K562 (cell line): ENCODE data around the gene IGSF3. TPM values are rescaled to one million over a fixed set of nuclear protein-coding genes. Genes with fewer than 3 reads are reported as not detected.

ENCODE experiments used
- ARID3A ChIP-seq: IDR thresholded peaks from 2 replicates; pipeline ENCODE4 v1.6.1; 2012; ENCODE audit warnings: low read depth, low read length, improper control_type of control experiment, borderline replicate concordance
- CXXC5 ChIP-seq: fragments of 250-450 bp; sonication (Bioruptor Pico); IDR thresholded peaks from 2 replicates; pipeline ENCODE4 v1.8.0; 2022; ENCODE audit warnings: inconsistent platforms, mild to moderate bottlenecking, moderate library complexity
- ELK3 ChIP-seq: fragments of 450-650 bp; formaldehyde crosslinking; IDR thresholded peaks from 2 replicates; pipeline ENCODE4 v1.4.0; 2020; ENCODE audit warnings: mild to moderate bottlenecking
- JUNB ChIP-seq: fragments of 450-650 bp; formaldehyde crosslinking; conservative IDR thresholded peaks from 2 replicates; pipeline ENCODE4 v1.4.0; 2020; ENCODE audit warnings: mild to moderate bottlenecking
- MTA1 ChIP-seq: fragments of 450-650 bp; IDR thresholded peaks from 2 replicates; pipeline ENCODE4 v1.6.1; 2017; ENCODE audit warnings: borderline replicate concordance
- RBM14 ChIP-seq: fragments of 200-400 bp; formaldehyde crosslinking; IDR thresholded peaks from 2 replicates; pipeline ENCODE4 v1.6.1; 2018; ENCODE audit warnings: low read depth, mild to moderate bottlenecking, low read length, moderate library complexity, borderline replicate concordance; ENCODE audit not compliant: insufficient read depth
- RCOR1 ChIP-seq, 2 experiments: IDR thresholded peaks; 2 replicates each; pipeline ENCODE4 v1.6.1; 2012; ENCODE audit warnings: low read depth in 2 of 2, low read length in 2 of 2, borderline replicate concordance in 1 of 2, improper control_type of control experiment in 1 of 2
- STAT5B ChIP-seq: fragments of 250-450 bp; sonication (Bioruptor Pico); IDR thresholded peaks from 2 replicates; pipeline ENCODE4 v1.8.0; 2021; ENCODE audit warnings: mild to moderate bottlenecking, inconsistent platforms
- ZNF175 ChIP-seq: fragments of 200-800 bp; sonication (Bioruptor generic); IDR thresholded peaks from 2 replicates; pipeline ENCODE4 v1.6.1; 2016; ENCODE audit warnings: low read depth, mild to moderate bottlenecking, missing genetic modification characterization, missing compliant biosample characterization
- ZNF239 ChIP-seq: fragments of 250-450 bp; sonication (Bioruptor Pico); IDR thresholded peaks from 2 replicates; pipeline ENCODE4 v1.4.0; 2020; ENCODE audit warnings: mild to moderate bottlenecking
- ZNF324 ChIP-seq: fragments of 250-450 bp; sonication (Bioruptor Pico); IDR thresholded peaks from 2 replicates; pipeline ENCODE4 v1.4.0; 2020; ENCODE audit warnings: mild to moderate bottlenecking
- ZNF398 ChIP-seq: fragments of 250-450 bp; sonication (Bioruptor Pico); IDR thresholded peaks from 2 replicates; pipeline ENCODE4 v1.8.0; 2021; ENCODE audit warnings: moderate library complexity, mild to moderate bottlenecking, inconsistent platforms
- ZNF592 ChIP-seq: fragments of 450-650 bp; IDR thresholded peaks from 2 replicates; pipeline ENCODE4 v1.6.1; 2017; ENCODE audit warnings: antibody characterized with exemption, mild to moderate bottlenecking
- ZNF707 ChIP-seq: fragments of 250-450 bp; sonication (Bioruptor Pico); conservative IDR thresholded peaks from 2 replicates; pipeline ENCODE4 v1.8.0; 2022; ENCODE audit warnings: inconsistent platforms, mild to moderate bottlenecking, moderate library complexity
- ZNF740 ChIP-seq, 3 experiments: fragments of 200-800 bp in 1 of 3; sonication (Bioruptor generic) in 1 of 3; sonication (generic) in 1 of 3; formaldehyde crosslinking in 1 of 3; IDR thresholded peaks; 2 replicates each; pipeline versions ENCODE4 v1.6.1 to v1.8.0; 2016 to 2022; ENCODE audit warnings: mild to moderate bottlenecking in 2 of 3, missing compliant biosample characterization in 2 of 3, missing genetic modification characterization in 2 of 3, missing genetic modification reagents in 1 of 3
- polyA plus RNA-seq, 8 experiments: library from polyadenylated mRNA; depleted of rRNA in 4 of 8; stranded (reverse) in 5 of 8; unstranded in 3 of 8; fragments of >200 nt; fragmentation: Nextera tagmentation in 2 of 8; fragmentation: Illumina TruSeq in 1 of 8; extraction: Ambion mirVana in 2 of 8; extraction: Trizol in 1 of 8; gene quantifications; 2 replicates each; pipeline versions ENCODE4 v1.2.1 to v1.2.3, GENCODE V29; 2011 to 2014; ENCODE audit warnings: inconsistent platforms in 1 of 8, missing spikeins in 1 of 8
- total RNA-seq, 7 experiments: library from RNA; depleted of rRNA in 6 of 7; stranded (reverse); fragments of >200 nt in 6 of 7; fragmentation: Illumina TruSeq in 2 of 7; extraction: Trizol in 2 of 7; gene quantifications; 2 replicates each; pipeline versions ENCODE4 v1.2.1 to v1.2.3, GENCODE V29; 2011 to 2021; ENCODE audit warnings: low replicate concordance in 1 of 7

IGSF3 gene
- total and polyA plus RNA-seq, 9 of the 15 experiments (the other 6 are each of a cell fraction or from before 2014, with no cell fraction given) = 1.1 to 15.0 (median 8.3) TPM

GRCh38 chr1:116679091-116679827 lies 11.7 kb upstream of the IGSF3 start (continued):
- TF ChIP-seq ARID3A (0 out of 2 replicates have a peak, but pooled peaks have one; percentile 21), CXXC5 (CRISPR knock-in tag) (peak; percentile 84), ZNF707 (CRISPR knock-in tag) (0 out of 2 replicates have a peak, but pooled peaks have one; percentile 26), RCOR1 (IDR thresholded peaks at IDR 0.05; ENCODE audit: borderline replicate concordance in 1 of 2, low read depth in 2 of 2, low read length in 2 of 2) (no peak), JUNB (CRISPR knock-in tag) (peak; percentile 7; the same call in 1 of the 2 replicates), MTA1 (0 out of 2 replicates have a peak, but pooled peaks have one; percentile 5), STAT5B (CRISPR knock-in tag) (no peak), RBM14 (no peak), ZNF740 (CRISPR knock-in tag; IDR thresholded peaks at IDR 0.05) (no peak), ZNF740 (tag; IDR thresholded peaks at IDR 0.05) (peak; percentile 17 to 92; a peak in 3 of 4 replicates), ZNF324 (peak; percentile 50; the same call in 1 of the 2 replicates), ZNF592 (peak; percentile 98), ZNF239 (CRISPR knock-in tag) (peak; percentile 33; the same call in 1 of the 2 replicates), ZNF398 (0 out of 2 replicates have a peak, but pooled peaks have one; percentile 16), ELK3 (CRISPR knock-in tag) (no peak), ZNF175 (CRISPR knock-in tag) (peak; percentile 96)
